Large intestine (tissue), 3 donors: Measurements from ENCODE around the gene PAQR5. TPM values are rescaled to one million over a fixed set of nuclear protein-coding genes. Genes with fewer than 3 reads are reported as not detected.

Source experiments
- DNase-seq, 2 donors: peaks; one replicate each; pipeline versions ENCODE4 v3.0.0 to v3.0.0-alpha.2; 2013
- H3K27ac ChIP-seq: one replicate; pipeline ENCODE4 v1.5.1; 2013; ENCODE audit warnings: low read length
- H3K27me3 ChIP-seq: 2 replicates; pipeline ENCODE4 v1.6.1; 2013; ENCODE audit warnings: low read length; ENCODE audit not compliant: control insufficient read depth, insufficient read depth
- H3K36me3 ChIP-seq: 2 replicates; pipeline ENCODE4 v1.6.1; 2013; ENCODE audit warnings: low read length; ENCODE audit not compliant: control insufficient read depth, insufficient read depth
- H3K4me1 ChIP-seq: one replicate; pipeline ENCODE4 v1.6.1; 2013; ENCODE audit warnings: low read length; ENCODE audit not compliant: control insufficient read depth, insufficient read depth
- H3K4me3 ChIP-seq: one replicate; pipeline ENCODE4 v1.5.1; 2013; ENCODE audit warnings: low read length
- H3K9me3 ChIP-seq: one replicate; pipeline ENCODE4 v1.6.1; 2013; ENCODE audit warnings: mild to moderate bottlenecking, low read depth, low read length, moderate library complexity; ENCODE audit not compliant: control insufficient read depth
- WGBS: methylation state at CpG from one replicate; pipeline ENCODE4 v1.1.5; 2013; ENCODE audit warnings: low lambda C conversion rate; ENCODE audit not compliant: insufficient coverage; 5-methylcytosine and 5-hydroxymethylcytosine counted together
- polyA plus RNA-seq: library from polyadenylated mRNA; unstranded; fragments of 120-200 nt; gene quantifications from one replicate; pipeline ENCODE4 v1.2.1, GENCODE V29; 2013

Gene PAQR5
- polyA plus RNA-seq, 1 donor = 3.4 TPM

DNA sequence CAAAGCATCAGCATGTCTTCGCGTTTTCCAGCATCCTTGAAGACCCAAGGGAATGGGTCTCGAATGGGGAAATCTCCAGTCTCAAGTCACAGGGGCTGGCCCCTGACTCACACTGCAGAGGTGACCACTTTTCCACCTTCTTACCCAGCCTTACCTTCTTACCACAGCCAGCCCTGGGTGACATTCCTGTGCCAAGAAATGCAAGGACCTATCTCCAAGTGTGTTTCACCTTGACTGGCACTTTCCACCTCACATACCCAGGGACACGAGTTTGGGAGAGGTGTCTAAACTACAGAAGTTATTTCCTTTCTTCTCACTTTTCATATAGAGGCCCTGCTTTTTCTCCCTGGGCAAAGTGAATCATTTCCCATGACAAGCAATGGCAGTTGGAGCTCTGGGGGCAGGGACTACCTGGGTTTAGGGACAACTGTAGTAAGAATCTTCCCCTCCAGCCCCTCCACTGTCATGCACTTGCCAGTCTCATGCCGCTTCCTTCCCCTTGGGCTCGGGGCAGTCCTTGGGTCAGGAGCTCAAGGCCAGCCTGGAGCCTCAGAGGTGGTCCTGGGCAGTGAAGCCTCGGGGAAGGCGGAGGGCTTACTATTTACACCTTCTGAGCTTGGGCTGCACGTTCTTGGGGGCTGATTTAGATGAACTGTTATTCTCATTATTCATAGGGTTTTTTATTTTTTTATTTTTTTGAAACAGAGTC, 16.8 kb downstream of the PAQR5 start:
- Histone ChIP-seq H3K27me3 (no peaks in the 10 kb centered on the region), H3K9me3 (no peaks in the 10 kb centered on the region), H3K36me3 (no peaks in the 10 kb centered on the region), H3K4me3 (no peak overlapping the region), H3K27ac (no peak overlapping the region), H3K4me1 (peaks cover 20% of the 10 kb centered on the region)
- no peak for DNase-seq
- no CpG with 5 or more reads among the region's 9 CpGs for WGBS

DNA sequence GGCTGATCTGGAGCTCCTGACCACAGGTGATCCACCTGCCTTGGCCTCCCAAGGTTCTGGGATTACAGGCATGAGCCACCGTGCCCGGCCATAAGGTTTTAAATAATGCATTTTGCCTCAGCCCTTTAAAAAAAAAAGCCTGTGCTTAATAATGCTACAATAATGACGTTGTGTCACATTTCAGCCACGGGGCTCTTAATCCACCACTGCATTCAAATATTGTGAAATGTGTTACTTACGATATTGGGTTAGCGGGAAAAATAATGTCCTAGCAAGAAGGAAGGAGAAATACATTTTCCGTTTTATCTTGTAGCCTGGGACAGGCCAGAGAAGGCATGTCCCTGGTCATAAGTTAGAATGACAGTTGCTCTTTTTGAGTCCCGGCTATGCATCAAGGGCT, 17.6 kb downstream of the PAQR5 start:
- whole genome bisulfite sequencing = no CpG with 5 or more reads among the region's 8 CpGs
- H3K36me3 ChIP-seq = no peaks in the 10 kb centered on the region
- H3K27ac ChIP-seq = no peak overlapping the region
- H3K9me3 ChIP-seq = no peaks in the 10 kb centered on the region
- H3K4me3 ChIP-seq = no peak overlapping the region
- no peaks in the 10 kb centered on the region for H3K27me3 ChIP-seq
- no peak for DNase-seq
- peaks cover 20% of the 10 kb centered on the region for H3K4me1 ChIP-seq

DNA sequence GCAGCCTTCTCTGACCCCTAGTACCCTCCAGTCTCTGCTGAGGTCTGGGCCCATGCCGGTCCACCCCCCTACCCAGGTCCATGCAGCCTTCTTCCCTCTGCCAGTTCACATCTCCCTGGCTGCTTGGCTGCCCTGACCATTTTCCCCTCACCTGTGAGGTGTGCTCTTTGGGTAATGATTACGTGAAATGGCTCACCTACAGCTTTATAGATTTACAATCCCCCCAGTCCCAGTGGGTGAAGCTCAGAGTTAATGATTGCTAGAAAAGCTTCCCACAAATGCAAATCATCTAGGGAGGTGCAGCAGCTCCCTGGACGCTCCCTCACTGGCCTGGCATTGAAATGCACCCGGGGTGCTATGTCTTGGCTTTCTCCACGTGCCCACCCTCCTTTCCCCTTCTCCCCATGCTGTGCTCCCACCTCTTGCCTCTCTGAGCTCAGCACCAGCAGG, 18.7 kb downstream of the PAQR5 start:
- no peak overlapping the region for H3K4me3 ChIP-seq
- H3K4me1 ChIP-seq = peaks cover 20% of the 10 kb centered on the region
- WGBS = no CpG with 5 or more reads among the region's 5 CpGs

DNA sequence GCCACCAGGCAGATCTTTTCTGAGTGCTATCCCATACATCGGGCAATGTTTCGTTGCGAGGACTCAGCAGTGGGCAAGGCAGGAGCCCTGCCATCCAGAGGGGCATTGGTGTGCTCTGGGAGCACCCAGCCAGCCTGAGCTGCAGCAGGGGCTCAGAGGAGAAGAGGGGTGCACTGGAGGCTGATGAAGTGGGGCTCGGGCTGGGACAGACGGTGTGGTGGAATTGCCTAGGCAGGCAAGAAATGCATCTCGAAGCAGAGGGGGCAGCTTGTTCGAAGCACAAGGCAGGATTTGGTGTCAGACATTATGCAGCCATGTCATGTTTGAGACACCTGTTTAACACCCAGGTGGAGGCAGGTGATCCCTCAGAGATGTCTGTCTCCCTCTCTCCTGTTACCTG, 19.3 kb downstream of the PAQR5 start:
- H3K4me1 ChIP-seq = peaks cover 20% of the 10 kb centered on the region
- H3K4me3 ChIP-seq = no peak overlapping the region
- H3K27ac ChIP-seq = no peak overlapping the region

More for the DNA sequence above, 18.7 kb downstream of the PAQR5 start:
- Histone ChIP-seq H3K9me3 (no peaks in the 10 kb centered on the region), H3K27ac (peak overlapping the region; percentile 44), H3K36me3 (no peaks in the 10 kb centered on the region), H3K27me3 (no peaks in the 10 kb centered on the region)
- peak; percentile 72 to 87 for DNase-seq

DNA sequence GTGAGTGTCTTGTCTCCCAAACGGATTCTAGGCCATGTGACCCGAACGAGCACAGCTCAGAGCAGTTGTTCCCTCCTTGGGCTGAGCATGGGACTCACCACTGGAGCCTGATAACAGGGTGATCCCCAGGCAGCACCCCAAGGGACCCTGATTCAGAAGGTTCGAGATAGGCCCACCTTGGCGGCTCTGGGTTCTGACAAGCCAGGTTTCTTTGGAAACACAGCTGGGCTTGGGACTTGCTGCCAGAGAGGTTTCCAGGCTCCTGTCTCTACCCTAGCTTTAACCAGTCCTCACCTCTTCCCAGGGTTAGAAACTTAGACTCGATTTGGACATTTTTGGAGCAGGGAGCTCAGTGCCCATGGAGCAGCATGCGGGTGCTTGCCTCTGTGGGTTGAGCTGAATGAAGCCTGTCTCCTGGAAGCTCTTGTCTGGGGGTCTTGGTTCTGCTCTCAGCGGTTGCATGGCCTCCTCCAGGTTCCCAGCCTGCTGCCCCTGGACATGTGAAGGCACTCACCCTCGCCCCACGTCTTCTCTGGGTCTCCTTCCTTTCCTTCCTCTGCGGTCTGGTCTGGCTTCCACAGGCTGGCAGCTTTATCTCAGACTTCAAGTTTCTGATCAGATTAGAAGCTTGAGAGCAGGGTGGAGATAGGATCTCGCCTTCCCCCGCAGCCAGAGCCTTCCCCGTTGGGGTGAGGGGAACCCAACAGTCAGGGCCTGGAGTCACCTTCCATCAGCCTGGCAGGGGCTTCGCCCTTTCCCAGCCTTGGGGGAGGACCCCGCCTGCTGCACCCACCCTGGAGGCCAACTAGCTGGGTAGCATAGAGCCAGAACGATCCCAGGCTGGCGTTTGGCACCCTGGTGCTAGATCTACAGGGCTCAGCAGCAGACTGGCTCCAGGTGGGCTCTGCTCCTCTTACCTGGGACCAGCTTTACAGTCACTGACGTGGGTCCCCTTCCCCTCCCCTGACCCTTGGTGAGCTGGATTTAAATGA, 21.0 kb downstream of the PAQR5 start:
- H3K27ac ChIP-seq = no peak overlapping the region
- H3K4me1 ChIP-seq = peaks cover 17% of the 10 kb centered on the region
- whole genome bisulfite sequencing = no CpG with 5 or more reads among the region's 19 CpGs
- H3K36me3 ChIP-seq = no peaks in the 10 kb centered on the region
- H3K4me3 ChIP-seq = no peak overlapping the region
- H3K27me3 ChIP-seq = no peaks in the 10 kb centered on the region
- DNase-seq = no peak
- no peaks in the 10 kb centered on the region for H3K9me3 ChIP-seq

More for the DNA sequence above, 19.3 kb downstream of the PAQR5 start:
- no peak for DNase-seq
- Histone ChIP-seq H3K27me3 (no peaks in the 10 kb centered on the region), H3K36me3 (no peaks in the 10 kb centered on the region), H3K9me3 (no peaks in the 10 kb centered on the region)
- no CpG with 5 or more reads among the region's 7 CpGs for WGBS

DNA sequence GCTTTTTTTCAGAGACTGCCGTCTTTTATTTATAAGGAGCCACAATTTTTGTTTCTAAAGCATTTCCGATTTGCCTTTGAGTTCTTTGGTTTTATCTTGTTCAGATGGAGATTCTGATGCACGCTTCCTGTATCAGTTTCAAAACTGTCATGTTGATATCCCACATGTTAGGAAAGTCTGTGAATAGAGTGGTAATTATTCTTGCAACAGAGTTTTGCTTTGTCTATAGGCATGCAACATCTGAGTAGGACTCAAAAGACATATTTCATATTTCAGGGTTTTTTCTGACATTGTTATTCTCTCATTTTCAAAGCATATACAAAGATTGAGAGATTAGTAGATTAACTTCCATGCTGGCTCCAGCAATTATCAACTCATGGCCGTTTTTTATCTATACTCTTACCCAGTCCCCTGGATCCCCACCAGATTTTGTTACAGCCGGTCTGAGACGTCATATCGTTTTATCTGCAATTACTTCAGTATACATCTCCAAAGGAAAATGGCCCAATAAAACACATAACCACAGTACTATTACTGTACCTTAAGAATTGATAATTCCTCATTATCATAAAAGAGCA, 22.4 kb downstream of the PAQR5 start:
- H3K27me3 ChIP-seq = no peaks in the 10 kb centered on the region
- 14% methylated on average over 3 of the region's 7 CpGs for WGBS
- H3K4me3 ChIP-seq = no peak overlapping the region
- H3K36me3 ChIP-seq = no peaks in the 10 kb centered on the region
- DNase-seq = no peak
- H3K9me3 ChIP-seq = no peaks in the 10 kb centered on the region
- H3K4me1 ChIP-seq = peaks cover 12% of the 10 kb centered on the region
- H3K27ac ChIP-seq = no peak overlapping the region

DNA sequence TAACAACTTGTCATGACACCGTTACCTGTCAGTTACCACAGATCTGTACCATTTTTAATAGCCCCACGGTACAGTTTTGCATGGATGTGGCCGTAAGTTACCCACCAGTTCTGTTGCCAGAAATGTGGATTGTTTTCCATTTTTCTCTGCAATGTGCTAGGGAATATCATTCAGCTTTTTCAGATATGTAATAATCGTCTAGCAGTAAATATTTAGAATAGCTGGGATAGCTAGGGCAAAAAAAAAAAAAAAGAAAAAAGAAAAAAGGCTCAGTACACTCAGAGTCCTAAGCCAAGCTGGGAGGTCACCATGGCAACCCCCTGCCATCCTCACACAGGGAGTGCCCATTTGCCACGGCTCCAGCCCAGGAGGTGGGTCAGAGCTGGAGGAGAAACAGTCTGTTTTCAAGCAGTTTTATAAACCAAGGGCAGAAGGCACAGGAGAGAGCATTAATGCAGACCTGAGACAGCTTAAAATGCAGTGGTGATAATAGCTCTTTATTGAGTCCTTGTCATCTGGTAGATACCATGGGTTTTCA, 25.2 kb downstream of the PAQR5 start:
- H3K4me3 ChIP-seq = no peak overlapping the region
- no peaks in the 10 kb centered on the region for H3K27me3 ChIP-seq
- WGBS = no CpG with 5 or more reads among the region's 5 CpGs
- H3K36me3 ChIP-seq = no peaks in the 10 kb centered on the region
- H3K4me1 ChIP-seq = peaks cover 8% of the 10 kb centered on the region
- DNase-seq = no peak
- H3K27ac ChIP-seq = no peak overlapping the region
- H3K9me3 ChIP-seq = no peaks in the 10 kb centered on the region

DNA sequence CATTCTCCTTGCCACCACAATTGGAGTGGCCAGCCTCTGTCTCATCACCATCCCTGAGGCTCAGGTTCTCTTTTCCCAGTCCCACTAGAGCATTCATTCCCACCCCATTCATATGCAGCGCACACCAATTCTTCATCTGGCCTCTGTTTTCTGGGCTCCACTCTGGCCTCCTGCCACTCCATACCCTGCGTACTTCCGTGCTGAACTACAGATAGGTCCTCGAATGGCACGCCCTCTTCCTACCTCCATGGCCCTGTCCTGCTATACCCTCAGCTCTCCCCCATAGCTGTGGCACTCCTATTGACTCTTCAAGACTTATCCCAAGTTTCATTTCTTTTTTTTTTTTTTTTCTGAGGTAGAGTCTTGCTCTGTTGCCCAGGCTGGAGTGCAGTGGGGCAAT, 25.9 kb downstream of the PAQR5 start:
- WGBS = 100% methylated on average over 4 of the region's 5 CpGs
- Histone ChIP-seq H3K4me3 (no peak overlapping the region), H3K4me1 (peaks cover 10% of the 10 kb centered on the region), H3K36me3 (no peaks in the 10 kb centered on the region), H3K9me3 (no peaks in the 10 kb centered on the region), H3K27me3 (no peaks in the 10 kb centered on the region), H3K27ac (no peak overlapping the region)
- DNase-seq = no peak

DNA sequence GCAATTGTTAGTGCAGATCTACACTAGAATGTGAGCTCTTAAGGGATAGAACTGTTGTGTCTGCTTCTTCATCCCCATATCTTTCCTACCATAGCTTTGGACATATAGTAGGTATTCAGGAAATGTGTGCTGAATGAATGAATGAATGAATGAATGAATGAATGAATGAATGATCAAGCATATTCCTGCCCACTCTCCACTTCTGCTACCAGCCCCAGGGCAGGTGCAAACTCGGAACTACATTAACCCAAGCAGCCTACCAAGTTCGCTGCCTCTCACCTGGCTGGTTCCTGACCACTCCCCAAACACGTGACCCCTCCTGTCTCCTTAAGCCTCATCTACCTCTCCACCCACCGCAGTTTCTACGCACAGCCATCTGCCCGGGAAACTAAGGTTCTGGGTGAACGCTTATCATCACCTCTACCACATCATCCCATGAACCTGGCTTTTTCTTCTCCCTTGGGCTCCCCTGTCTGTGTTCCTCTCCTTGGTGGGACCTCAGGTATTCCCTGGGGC, 26.8 kb downstream of the PAQR5 start:
- H3K4me3 ChIP-seq = no peak overlapping the region
- H3K27ac ChIP-seq = no peak overlapping the region
- DNase-seq = no peak
- WGBS = 63% methylated on average over 3 of the region's 7 CpGs
- H3K9me3 ChIP-seq = no peaks in the 10 kb centered on the region
- H3K4me1 ChIP-seq = peaks cover 10% of the 10 kb centered on the region
- no peaks in the 10 kb centered on the region for H3K27me3 ChIP-seq
- no peaks in the 10 kb centered on the region for H3K36me3 ChIP-seq

DNA sequence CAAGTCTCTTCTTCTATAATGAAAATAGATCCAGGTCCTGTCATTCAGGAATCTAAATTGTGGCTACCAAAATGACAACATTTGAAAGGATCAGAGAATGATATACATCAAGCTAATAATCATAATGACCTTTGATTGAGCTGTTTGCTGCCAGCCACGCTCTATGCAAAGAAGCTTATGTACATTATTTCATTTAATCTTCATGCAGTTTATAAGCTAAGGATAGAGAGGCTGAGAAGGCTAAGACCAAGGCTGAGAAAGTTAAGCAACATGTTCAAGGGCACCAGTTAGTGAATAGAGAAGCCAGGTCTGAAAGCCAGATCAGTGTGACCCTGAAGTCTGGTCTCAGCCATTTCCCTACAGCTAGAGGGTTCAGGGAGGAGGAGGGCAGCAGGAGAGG, 29.4 kb downstream of the PAQR5 start:
- peak overlapping the region; percentile 63 for H3K27ac ChIP-seq
- no peak overlapping the region for H3K4me3 ChIP-seq
- H3K9me3 ChIP-seq = no peaks in the 10 kb centered on the region
- no CpG with 5 or more reads among the region's 1 CpG for WGBS
- H3K27me3 ChIP-seq = no peaks in the 10 kb centered on the region
- no peak for DNase-seq
- H3K36me3 ChIP-seq = no peaks in the 10 kb centered on the region
- H3K4me1 ChIP-seq = peaks cover 10% of the 10 kb centered on the region
